Activated CD4-positive, alpha-beta T cell treated with anti-CD3 and anti-CD28 coated beads for 1 hour (primary cell): ENCODE data around the gene RGS4.

Experiments used
- DNase-seq: peaks from one replicate; pipeline ENCODE4 v3.0.0-alpha.2; 2020

RGS4 gene

GRCh38 chr1:163106364-163106987 lies 37.3 kb downstream of the RGS4 start:
- no peak for DNase-seq

DNA sequence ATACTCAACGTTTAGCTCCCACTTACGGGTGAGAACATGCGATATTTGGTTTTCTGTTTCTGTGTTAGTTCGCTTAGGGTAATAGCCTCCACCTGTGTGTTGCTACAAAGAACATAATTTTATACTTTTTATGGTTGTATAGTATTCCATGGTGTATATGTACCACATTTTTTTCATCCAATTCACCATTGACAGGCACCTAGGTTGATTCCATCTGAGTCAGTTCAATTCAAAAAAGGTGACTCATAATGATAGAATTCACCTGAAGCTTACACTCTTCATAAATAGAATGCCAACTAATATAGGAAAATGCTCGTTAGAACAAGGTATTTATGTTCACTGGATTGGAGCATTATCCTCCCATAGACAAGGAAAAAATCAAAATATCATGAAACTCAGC lies 38.5 kb downstream of the RGS4 start:
- no peak for DNase-seq

- no peak for DNase-seq
Observed at GRCh38 chr1:163115887-163116286, 46.7 kb downstream of the RGS4 start.

DNA sequence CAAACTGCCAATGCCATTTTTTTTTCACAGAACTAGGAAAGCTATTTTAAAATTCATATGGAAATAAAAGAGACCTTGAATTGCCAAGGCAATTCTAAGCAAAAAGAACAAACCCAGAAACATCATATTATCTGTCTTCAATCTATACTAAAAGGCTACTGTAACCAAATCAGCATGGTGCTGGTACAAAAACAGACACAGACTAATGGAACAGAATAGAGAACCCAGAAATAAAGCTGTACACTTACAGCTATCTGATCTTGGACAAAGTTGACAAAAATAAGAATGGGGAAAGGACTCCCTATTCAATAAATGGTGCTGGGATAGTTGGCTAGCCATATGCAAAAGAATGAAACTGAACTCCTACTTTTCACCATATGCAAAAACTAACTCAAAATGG lies 50.5 kb downstream of the RGS4 start:
- DNase-seq, result no peak

DNA sequence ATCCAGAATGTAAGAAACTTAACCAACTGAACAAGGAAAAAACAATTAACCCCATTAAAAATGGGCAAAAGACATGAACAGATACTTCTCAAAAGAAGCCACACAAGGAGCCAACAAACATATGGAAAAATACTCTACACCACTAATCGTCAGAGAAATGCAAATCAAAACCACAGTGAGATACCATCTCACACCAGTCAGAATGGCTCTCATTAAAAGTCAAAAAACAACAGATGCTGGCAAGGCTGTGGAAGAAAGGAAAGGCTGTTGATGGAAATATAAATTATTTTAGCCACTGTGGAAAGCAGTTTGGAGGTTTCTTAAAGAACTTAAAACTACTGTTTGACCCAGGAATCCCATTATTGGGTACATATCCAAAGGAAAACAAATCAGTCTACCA lies 51.2 kb downstream of the RGS4 start:
- DNase-seq, result no peak

GRCh38 chr1:163124812-163125211 lies 55.7 kb downstream of the RGS4 start:
- no peak for DNase-seq
